ENCODE measurements around the gene ACBD5.
"Not testable (repeated sequence)": the region's sequence is repeated elsewhere in the genome, so short reads cannot be mapped to it uniquely, and the experiment has no call there.

Gene ACBD5, protein sequence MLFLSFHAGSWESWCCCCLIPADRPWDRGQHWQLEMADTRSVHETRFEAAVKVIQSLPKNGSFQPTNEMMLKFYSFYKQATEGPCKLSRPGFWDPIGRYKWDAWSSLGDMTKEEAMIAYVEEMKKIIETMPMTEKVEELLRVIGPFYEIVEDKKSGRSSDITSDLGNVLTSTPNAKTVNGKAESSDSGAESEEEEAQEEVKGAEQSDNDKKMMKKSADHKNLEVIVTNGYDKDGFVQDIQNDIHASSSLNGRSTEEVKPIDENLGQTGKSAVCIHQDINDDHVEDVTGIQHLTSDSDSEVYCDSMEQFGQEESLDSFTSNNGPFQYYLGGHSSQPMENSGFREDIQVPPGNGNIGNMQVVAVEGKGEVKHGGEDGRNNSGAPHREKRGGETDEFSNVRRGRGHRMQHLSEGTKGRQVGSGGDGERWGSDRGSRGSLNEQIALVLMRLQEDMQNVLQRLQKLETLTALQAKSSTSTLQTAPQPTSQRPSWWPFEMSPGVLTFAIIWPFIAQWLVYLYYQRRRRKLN

DNA sequence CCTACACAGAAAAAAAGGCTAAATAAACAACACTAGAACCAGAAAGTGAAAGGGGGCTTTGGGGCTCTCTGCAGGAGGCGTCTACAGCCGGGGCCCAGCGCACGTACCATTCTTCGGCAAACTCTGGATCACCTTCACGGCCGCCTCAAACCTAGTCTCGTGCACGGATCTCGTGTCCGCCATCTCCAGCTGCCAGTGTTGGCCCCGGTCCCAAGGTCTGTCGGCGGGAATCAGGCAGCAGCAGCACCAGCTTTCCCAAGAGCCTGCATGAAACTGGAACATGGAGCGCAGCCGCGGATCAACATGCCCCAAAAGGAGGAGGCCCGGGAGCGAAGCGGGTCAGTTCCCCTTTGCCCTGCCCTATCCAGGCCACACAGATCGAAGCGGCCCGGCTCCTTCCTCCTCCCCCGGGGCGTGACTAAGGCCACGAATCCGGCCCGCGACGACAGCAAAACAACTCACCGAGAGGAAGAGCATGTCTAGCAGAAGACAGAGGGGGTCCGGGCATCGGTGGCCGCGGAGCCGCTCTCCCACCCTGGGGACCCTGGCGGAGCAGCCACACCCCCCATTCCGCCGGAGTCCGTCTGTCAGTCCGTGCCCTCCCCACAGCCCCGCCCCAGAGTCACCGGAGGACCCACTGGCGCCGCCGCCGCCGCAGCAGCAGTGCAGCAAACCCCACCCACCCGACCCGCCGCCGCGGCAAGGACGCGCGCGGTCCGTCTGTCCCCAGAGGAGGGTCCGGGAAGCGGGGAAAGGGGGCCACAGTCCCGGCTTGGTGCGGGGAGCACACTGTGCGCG lies at the start of gene ACBD5:
TSS of gene ACBD5 (minus strand) at position 586 of the 798 bp plus-strand sequence. CDS start at position 477, 109 bp downstream.
- DNase-seq, result peak; percentile 23

DNA sequence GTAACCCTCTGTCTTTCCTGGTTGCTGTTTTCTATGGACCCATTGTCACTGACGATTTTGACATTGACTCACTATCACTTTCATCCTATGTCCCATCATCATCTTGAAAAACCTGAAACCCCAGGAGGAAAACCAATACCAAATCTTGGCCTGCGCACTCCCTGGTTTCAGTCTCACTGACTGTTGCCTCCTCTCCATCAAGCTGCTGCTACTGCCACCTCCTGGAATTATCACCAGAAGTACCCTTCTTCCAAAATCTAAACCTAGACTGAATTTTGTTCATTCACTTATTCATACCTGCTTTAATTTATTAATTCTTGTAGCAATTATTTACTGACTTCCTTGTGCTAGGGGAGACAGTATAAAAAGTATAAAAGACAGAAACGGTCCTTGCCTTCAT lies 44.5 kb upstream of the ACBD5 start:
- DNase-seq, result no peak

DNA sequence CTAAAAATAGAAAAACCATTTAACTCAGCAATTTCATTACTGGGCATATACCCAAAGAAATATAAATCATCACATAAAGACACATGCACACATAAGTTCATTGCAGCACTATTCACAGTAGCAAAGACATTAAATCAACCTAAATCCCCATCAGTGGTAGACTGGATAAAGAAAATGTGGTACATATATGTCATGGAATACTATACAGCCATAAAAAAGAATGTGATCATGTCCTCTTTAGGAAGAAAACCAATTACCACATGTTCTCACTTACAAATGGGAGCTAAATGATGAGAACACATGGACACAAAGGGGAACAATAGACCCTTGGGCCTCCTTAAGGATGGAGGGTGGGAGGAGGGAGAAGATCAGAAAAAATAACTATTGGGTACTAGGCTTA lies 36.0 kb upstream of the ACBD5 start:
- DNase-seq, result no peak

DNA sequence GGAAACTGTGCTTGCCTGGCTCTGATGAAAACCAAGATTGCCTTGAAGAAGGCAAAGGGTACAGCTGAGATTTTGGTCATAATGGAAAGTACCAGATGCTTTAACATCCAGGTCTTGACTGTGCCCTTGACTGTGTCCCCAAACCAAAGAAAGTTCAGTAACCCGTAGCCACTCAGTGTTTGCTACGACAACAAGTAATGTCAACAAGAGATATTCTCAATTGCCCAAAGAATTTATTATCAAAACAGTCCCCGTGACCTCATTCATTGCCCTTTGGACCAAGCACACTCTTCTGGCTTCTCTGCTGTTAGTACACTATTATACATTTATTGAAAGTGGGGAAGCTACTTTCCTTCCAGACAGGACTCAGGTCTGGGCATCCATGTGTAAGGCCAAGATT lies 25.4 kb upstream of the ACBD5 start:
- DNase-seq, result not testable (repeated sequence)

DNA sequence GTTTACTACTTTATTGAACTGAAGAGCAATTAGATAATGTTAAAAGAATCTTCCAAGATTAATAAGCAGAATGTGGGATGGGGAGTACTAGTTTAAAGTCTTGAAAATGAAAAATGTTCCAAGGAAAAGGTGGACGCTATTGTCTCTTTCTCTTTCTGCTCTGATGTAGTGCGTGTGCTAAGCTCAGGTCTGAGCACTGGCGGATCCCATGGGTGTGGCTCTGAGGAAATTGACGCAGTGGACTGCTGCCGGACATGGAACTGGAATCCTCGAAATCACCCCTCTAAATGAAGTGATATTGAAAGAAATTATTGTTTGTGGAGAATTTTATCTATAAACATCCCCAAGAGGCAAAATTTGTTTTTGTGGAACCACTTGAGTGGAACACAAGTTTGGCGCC lies 22.2 kb upstream of the ACBD5 start:
- DNase-seq, result not testable (repeated sequence)

DNA sequence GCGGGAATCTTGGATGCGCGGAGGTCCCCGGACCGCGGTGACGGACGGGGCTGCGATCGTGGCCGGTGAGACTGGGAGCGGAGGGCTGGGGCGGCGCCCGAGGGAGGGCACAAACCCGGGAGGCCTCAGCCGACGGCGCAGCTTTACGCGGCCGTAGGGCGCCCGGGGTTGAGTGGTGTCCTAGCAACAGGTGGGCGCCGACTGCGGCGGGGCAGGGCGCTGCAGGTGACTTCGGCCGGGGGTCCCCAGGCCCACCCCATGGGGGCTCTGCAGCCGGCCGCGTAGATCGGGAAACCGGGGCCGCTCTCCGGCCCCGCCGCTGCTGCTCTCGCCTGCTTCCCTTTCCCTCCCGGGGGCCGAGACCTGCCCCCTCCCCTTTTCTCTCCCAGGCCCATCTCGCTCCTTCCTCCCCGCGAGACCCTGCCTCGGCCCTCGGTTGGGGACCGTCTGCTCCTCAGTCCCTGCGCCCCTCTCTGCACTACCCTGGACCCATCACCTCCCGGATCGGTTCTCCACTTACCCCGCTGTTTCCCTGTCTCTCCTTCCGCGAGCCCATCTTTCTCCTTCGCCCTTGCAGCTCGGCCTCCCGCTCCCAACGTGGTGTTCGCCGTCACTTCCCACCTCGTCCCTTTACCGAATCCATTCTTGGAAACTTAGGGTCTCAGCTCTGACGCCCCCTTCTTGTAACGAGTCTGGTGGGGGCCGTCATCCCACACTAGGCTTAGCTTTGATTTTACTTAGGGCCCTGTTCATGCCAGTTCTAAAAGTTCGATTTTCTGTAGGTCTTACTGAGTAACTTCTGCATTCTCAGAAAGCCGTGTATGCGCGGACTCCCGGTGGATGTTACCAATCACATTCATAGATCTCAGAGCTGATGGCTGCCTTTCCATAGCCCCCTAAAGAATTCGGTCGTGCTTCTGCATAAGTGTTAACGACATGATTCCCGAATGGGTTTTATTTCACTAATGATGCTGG lies 18.5 kb upstream of the ACBD5 start:
- DNase-seq, result no peak

DNA sequence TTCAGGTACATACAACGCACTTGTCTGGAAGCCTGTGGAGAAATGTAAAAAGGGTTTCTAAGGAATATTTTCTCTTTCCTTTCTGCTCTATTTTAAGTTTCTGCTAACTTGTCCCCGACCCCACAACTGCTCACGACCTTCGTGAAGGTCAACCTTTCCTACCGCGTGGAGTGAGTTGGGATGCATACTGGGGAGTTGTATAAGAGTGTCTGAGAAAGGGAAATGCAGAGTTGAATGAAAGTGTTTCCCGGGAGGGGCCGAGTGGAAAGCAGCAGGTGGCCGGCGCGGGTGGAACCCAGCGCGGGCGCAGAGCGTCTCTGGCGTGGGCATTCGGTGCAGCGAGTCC lies 17.9 kb upstream of the ACBD5 start:
- DNase-seq, result no peak

DNA sequence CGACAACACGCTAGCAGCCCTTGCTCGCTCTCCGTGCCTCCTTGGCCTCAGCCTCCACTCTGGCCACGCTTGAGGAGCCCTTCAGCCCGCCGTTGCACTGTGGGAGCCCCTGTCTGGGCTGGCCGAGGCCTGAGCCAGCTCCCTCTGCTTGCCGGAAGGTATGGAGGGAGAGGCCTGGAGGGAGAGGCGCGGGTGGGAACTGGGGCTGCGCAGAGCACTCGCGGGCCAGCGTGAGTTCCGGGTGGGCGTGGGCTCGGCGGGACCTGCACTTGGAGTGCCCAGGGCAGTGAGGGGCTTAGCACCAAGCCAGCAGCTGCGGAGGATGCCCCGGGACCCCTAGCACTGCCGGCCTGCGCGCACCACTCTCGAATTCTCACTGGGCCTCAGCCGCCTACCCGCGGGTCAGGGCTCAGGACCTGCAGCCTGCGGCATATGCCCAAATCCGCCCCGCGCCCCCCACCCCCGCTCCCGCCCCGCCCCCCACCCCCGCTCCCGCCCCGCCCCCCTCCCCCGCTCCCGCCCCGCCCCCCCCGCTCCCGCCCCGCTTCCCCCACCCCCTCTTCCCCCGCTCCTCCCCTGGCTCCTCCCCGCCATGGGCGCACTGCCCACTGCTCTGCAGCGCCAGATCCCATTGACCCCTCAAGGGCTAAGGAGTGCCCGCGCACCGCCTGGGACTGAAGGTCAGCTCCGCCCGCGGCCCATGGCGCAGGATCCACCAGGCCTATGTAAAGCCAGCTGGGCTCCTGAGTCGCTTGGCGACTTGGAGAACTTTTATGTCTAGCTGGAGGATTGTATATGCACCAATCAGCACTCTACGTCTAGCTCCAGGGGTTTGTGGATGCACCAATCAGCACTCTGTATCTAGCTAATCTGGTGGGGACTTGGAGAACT lies 15.9 kb upstream of the ACBD5 start:
- DNase-seq, result no peak

DNA sequence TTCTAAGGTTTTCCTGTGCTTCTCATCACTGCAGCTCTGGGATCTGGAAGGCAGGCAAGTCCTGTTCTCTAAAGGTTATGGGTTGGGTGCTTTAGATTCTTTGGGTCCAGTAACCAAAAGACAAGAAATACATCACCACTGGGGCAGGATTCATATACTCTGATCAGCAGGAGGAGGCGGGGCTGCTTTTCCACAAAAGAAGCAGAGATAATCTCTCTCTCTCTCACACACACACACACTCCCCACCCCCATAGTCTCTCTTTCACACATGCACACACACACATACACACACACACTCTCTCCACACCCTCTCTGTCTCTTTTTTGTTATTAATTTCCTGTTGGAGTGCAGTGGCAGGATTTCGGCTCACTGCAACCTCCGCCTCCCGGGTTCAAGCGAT lies 13.0 kb upstream of the ACBD5 start:
- no peak for DNase-seq

DNA sequence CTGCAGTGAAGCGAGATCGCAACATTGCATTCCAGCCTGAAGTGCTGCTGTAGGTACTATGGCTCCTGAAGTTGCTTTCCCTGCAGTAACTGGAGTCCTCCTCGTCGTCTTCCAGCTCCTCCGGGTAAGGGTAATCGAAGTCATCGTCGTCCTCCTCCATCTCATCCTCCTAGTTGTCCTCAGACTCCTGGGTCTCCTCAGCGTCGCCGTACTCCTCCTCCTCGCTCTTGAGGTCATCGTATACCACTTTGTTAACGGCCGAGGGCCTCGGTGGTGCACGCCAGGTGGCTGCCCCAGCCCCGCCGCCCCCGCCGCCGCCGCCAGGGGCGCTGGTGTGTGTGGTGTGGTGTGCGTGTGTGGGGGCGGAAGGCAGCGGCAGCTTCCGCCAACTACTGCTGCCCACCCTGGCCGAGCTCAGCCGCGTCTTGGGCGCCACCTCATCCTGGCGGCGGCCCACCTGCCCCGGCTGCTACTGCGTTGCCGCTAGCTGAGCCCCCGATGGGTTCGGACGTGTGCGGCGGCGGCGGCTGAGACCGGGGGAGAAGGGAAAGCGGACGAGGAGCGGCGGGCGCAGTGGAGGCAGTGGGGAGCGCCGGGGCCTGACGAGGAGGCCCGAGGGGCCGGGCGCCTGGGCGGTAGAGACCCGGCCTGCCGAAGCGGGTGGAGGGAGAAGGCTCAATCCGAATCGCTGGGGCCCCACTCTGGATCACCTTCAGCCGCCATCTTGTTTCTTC lies 11.8 kb upstream of the ACBD5 start:
- no peak for DNase-seq

DNA sequence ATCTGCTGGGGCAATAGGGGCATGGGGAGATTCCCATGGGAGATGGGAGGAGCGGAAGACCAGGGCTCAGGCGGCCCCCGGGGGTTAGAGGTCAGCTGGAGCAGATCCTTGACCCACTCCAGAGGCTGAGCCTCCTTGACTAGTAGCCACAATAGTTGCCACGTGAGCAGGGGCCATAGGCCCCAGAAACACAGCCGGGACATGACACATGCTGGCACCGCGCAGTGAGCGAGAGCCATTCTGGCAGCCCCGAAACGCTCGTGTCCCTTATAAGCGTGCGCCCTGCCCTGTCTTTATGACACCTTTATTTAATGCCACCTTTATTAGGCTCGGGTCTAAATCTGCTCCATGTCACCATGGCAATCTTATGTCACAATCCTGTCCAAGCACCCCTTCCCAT lies 11.0 kb upstream of the ACBD5 start:
- DNase-seq, result no peak

DNA sequence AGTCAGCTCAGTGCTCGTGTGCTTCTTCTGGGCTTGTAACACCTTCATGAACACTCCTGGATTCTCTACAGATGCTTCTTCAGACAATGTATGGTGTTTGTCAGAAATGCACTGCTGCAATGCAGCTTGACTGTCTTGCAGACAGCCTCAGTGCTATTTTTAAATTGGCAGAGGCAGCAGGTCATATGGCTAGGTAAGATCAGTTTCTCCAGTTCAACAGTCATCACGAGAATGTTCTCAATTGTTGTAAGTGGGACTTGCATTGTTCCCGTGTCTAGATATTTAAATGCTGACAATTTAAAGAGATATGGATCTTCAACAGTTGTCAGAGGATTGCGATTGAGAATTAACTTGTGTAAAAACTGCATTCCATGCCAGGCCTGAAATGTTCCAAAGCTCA lies 7.6 kb upstream of the ACBD5 start:
- DNase-seq, result no peak

DNA sequence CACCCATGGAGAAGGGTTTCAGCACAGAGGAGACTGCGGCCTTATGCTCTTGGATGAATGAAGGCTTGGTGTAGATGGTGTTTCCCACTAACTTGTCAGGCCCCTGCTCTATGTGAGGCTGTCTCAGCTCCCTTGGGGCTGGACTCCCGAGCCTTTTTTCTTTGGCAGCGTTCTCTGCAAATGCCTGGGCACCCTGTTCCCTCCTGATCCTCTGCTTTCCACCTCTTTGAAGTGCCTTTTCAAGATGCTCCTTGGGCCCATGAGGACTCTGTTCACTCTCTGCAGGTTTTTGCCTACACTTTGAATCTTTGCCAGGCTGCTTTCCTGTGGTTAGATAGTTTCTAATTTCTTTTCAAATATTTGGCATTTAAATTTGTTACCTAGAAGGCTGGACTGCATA lies 6.8 kb upstream of the ACBD5 start:
- no peak for DNase-seq

DNA sequence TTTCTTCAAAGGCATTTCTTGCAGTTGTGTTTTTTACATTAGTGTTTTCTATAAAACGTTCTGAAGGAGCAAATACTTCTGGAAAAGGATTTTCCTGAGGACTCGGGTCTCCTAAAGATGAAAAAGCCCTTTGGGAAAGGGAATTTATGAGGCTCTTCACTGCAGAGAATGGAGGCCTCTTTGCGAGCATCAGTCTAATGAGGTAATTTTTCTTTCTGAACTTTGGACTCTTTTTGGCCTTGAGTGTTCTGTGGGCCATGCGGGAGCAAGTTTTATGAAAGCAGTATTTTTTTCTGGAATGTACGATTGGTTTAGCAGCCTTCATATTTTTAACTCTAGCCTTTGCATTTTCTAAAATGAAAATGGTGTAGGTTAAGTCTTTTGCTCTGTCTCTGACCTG lies 6.4 kb upstream of the ACBD5 start:
- no peak for DNase-seq

DNA sequence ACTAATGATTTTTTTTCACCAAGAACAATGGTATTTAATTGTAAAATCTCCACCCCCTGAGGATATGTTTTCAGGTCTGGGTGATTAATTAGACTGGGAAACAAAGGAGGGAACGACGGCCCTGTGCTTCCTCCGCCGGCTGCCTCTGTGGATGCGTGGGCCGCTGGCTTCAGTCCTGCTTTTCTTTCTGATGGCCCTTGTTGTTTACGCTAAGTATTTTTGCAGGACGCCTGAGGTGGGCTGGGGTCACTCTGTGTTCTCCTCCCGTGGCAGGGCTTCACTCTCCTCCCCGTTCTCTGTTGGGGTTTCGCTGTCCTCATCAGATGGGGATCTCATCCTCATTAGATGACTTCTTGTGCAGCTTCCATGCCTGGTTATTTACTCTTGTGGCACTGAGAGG lies 5.2 kb upstream of the ACBD5 start:
- no peak for DNase-seq

DNA sequence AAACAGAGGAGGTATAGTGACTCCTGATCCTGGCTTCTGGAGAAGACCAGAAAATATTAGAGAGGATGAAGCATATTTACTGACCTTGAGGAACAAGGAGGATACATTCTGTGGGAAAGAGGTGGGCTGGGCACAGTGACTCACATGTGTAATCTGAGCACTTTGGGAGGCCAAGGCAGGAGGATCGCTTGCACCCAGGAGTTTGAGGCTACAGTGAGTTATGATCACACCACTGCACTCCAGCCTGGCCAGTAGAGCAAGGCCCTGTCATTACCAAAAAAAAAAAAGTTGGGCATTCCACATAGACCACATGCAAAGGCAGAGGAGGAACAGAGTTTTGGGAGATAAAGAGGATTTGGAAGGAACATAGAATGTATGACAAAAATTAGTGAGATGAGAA lies 4.4 kb upstream of the ACBD5 start:
- DNase-seq, result no peak

DNA sequence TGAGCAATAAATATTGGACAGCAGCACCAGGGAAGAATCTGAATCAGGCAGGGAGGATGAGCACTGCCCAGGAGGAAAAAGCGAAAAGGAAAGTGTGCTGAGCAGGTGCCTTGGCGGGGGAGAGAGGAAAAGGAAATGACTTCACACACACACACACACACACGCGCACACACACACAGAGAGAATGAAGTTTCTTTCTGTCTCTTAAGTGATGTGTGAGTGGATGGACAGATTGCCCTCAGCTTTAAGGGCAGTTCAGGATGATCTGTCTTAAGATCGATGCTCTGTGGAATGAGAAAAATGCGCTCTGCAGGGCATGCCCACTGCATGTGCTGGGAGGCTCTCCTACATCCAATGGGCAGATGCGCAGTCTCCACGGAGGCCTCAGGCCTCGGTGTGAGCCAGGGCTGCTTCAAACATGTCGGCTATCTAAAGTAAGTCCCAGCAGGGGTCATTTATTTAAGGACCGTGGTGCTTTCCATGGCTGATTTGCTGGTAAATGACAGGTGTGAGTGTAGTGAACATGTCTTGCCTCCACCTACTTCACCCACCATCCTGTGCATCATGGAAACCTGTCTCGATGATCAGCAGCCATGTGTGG lies 2.5 kb upstream of the ACBD5 start:
- DNase-seq, result no peak

DNA sequence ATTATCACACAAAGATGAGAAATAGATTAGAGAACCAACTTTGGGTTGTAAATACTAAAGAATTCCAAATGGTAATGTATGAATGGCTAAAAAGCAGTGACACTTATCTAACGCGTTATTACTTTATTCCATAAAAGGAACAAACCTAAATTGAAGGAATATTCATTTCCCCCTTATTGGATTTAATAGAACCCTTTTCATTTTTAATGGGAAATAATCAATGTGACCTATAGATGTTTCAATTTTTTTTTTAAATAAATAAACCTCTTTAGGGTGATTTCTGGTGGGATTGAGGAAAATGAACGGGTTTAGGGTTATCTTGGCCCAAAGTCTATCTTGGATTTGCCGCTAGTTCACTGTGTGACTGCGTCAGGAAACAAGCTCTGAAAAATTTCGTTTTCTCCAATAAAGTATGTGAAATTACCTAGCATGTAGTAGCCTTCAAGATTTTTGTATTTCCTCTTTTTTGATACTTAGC lies 1.9 kb upstream of the ACBD5 start:
- DNase-seq, result no peak

DNA sequence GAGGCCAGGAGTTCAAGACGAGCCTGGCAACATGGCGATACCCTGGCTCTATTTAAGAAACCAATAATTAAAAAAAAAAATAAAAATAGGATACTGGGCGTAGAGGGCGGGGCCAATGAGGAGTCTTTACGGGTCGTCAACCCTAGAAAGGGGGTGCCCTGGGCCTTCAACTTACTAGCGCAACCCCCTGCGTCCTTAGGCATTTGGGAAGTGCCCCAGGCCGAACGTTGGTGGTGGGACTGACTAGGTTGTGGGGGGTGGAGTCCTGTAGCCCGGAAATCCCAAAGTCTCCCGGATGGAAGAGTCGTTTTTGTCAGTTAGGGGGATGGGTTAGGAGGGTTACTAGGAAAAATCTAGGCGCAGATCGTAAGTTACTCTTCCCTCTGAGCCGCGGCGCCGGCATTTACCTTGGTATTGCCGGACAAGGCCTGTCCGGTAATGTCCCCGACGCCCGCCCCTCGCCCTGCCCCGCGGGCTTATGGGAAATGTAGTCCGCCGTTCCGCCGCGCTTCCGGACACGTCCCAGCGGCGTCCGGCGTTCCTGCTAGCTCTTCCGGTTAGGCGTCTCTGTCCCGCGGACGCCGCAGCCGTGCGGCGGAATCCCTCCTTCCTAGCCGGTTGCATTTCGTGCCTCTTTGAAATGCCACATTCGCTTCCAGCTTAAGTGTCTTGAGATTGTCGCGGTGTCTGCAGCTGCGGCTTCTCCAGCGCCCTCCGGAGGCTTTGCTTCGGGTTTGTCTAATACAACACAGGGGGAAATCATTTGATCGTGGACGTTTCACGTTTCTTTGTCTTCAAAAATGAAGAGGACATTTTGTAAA lies 1.3 kb upstream of the ACBD5 start:
- DNase-seq, result peak; percentile 76

All from NCI-H2107 (cell line).